HepG2 (cell line): ENCODE measurements around the gene NOL12. TPM values are rescaled to one million over a fixed set of nuclear protein-coding genes. Genes with fewer than 3 reads are reported as not detected.

Source experiments
- ATAC-seq: fragments of 200-7000 bp; cut with Tn5 transposase; 3 replicates; pipeline ENCODE4 v1.9.1; 2020; ENCODE audit warnings: mild to moderate bottlenecking, moderate library complexity
- BruUV-seq: library from RNA; stranded (reverse); fragments of 400-500 nt; replicated peaks from 2 replicates; lab custom pipeline; 2021; lab: Mats Ljungman, UMichigan
- CTCF ChIA-PET: fragments of 300-600 bp; formaldehyde crosslinking; extraction: SDS; loops from one replicate; lab custom pipeline; 2021; ENCODE audit warnings: low total read pairs, inconsistent platforms, low intra/inter-chr PET ratio; lab: Yijun Ruan, JAX
- POLR2A ChIA-PET: fragments of 350-600 bp; sonication (Branson Sonifier 250); formaldehyde crosslinking; loops from one replicate; lab custom pipeline; 2020; ENCODE audit warnings: antibody characterized with exemption, inconsistent platforms; lab: Yijun Ruan, JAX
- DNase-seq: peaks from one replicate; pipeline ENCODE4 v3.0.0-alpha.2; 2015; ENCODE audit warnings: low spot score
- FAIRE-seq: peaks from 3 replicates; lab custom pipeline; 2011; peaks lifted over from hg19 to GRCh38; lab: Jason Lieb, UNC
- H2AFZ ChIP-seq: one replicate; pipeline ENCODE4 v1.6.1; 2011; ENCODE audit warnings: low read length, inconsistent platforms
- H3K27ac ChIP-seq: fragments of 300-600 bp; 3 replicates; pipeline ENCODE4 v1.8.0; 2011; ENCODE audit warnings: mixed run types, mild to moderate bottlenecking, mixed read lengths, low read length, inconsistent platforms; ENCODE audit not compliant: insufficient read depth; ENCODE audit errors: extremely low read length
- H3K27me3 ChIP-seq, 2 experiments: fragments of 200-600 bp in 1 of 2; 2 replicates in 1 of 2; 3 replicates in 1 of 2; pipeline versions ENCODE4 v1.6.0 to v1.8.0; 2011; ENCODE audit warnings: low read length in 2 of 2, mild to moderate bottlenecking in 2 of 2, moderate library complexity in 2 of 2, inconsistent platforms in 1 of 2; ENCODE audit not compliant: insufficient read depth in 2 of 2, control insufficient read depth in 1 of 2
- H3K36me3 ChIP-seq, 2 experiments: fragments of 200-600 bp in 1 of 2; replicated peaks in 1 of 2; 2 replicates in 1 of 2; 3 replicates in 1 of 2; pipeline versions ENCODE4 v1.5.1 to v1.8.0; 2011; ENCODE audit warnings: low read length in 2 of 2, inconsistent platforms in 1 of 2; ENCODE audit not compliant: insufficient read depth in 2 of 2, control insufficient read depth in 1 of 2
- H3K4me1 ChIP-seq: 2 replicates; pipeline ENCODE4 v1.5.1; 2012; ENCODE audit warnings: low read length, inconsistent platforms; ENCODE audit not compliant: insufficient read depth
- H3K4me2 ChIP-seq: 2 replicates; pipeline ENCODE4 v1.6.0; 2011; ENCODE audit warnings: low read depth, low read length, inconsistent platforms
- H3K4me3 ChIP-seq, 3 experiments: fragments of 200-600 bp in 1 of 3; sonication (generic), shearing (Covaris generic) in 1 of 3; replicated peaks in 1 of 3; 2 replicates each; pipeline ENCODE4 v1.5.1; 2011 to 2016; ENCODE audit warnings: low read length in 3 of 3, inconsistent platforms in 2 of 3, low read depth in 2 of 3, mild to moderate bottlenecking in 2 of 3, control low read depth in 1 of 3, mixed read lengths in 1 of 3; ENCODE audit not compliant: insufficient read depth in 1 of 3
- H3K79me2 ChIP-seq: one replicate; pipeline ENCODE4 v1.6.1; 2011; ENCODE audit warnings: low read length, inconsistent platforms; ENCODE audit not compliant: insufficient read depth
- H3K9ac ChIP-seq: 2 replicates; pipeline ENCODE4 v1.6.0; 2011; ENCODE audit warnings: mild to moderate bottlenecking, low read depth, low read length, inconsistent platforms; ENCODE audit not compliant: insufficient read depth
- H3K9me3 ChIP-seq: 2 replicates; pipeline ENCODE4 v1.5.1; 2012; ENCODE audit warnings: mild to moderate bottlenecking, low read length
- H4K20me1 ChIP-seq: 2 replicates; pipeline ENCODE4 v1.6.0; 2011; ENCODE audit warnings: inconsistent platforms, mild to moderate bottlenecking, low read length, moderate library complexity; ENCODE audit not compliant: insufficient read depth
- ARNTL ChIP-seq: sonication (generic); formaldehyde crosslinking; IDR thresholded peaks from 2 replicates; pipeline ENCODE4 v1.4.0; 2020; ENCODE audit warnings: mild to moderate bottlenecking, missing genetic modification reagents
- GABPB1 ChIP-seq: IDR thresholded peaks from 2 replicates; pipeline ENCODE4 v1.6.1; 2016; ENCODE audit warnings: mild to moderate bottlenecking, missing genetic modification reagents, moderate library complexity, missing compliant biosample characterization
- HHEX ChIP-seq: IDR thresholded peaks from 2 replicates; pipeline ENCODE4 v1.6.1; 2016; ENCODE audit warnings: control low read depth
- KDM1A ChIP-seq: IDR thresholded peaks from 2 replicates; pipeline ENCODE4 v1.6.1; 2016; ENCODE audit warnings: missing compliant biosample characterization
- KLF9 ChIP-seq: IDR thresholded peaks from 2 replicates; pipeline ENCODE4 v1.6.1; 2016; ENCODE audit warnings: low read depth
- KMT2B ChIP-seq: IDR thresholded peaks from 2 replicates; pipeline ENCODE4 v1.6.1; 2016; ENCODE audit warnings: missing genetic modification reagents, missing compliant biosample characterization
- SIX1 ChIP-seq: sonication (generic); formaldehyde crosslinking; IDR thresholded peaks from 2 replicates; pipeline ENCODE4 v1.4.0; 2020; ENCODE audit warnings: missing genetic modification reagents, borderline replicate concordance
- SKI ChIP-seq: fragments of 450-650 bp; IDR thresholded peaks from one replicate; pipeline ENCODE4 v1.6.1; 2018; ENCODE audit warnings: mild to moderate bottlenecking; ENCODE audit not compliant: partially characterized antibody
- SP4 ChIP-seq: sonication (generic); formaldehyde crosslinking; IDR thresholded peaks from 2 replicates; pipeline ENCODE4 v1.8.1; 2023; ENCODE audit warnings: mild to moderate bottlenecking, missing genetic modification reagents
- SRF ChIP-seq: IDR thresholded peaks from 2 replicates; pipeline ENCODE4 v1.6.1; 2011; ENCODE audit warnings: mild to moderate bottlenecking, low read depth, low read length, moderate library complexity
- TBL1XR1 ChIP-seq: fragments of 150-350 bp; IDR thresholded peaks from 2 replicates; pipeline ENCODE4 v1.6.1; 2014; ENCODE audit warnings: borderline replicate concordance, low read length; ENCODE audit not compliant: partially characterized antibody
- TEAD3 ChIP-seq: optimal IDR thresholded peaks from 2 replicates; pipeline ENCODE3; 2016; ENCODE audit warnings: borderline replicate concordance
- ZNF101 ChIP-seq: sonication (generic); formaldehyde crosslinking; IDR thresholded peaks from 2 replicates; pipeline ENCODE4 v1.4.0; 2020; ENCODE audit warnings: mild to moderate bottlenecking, low read depth, missing genetic modification reagents, borderline replicate concordance
- ZNF253 ChIP-seq: sonication (generic); formaldehyde crosslinking; IDR thresholded peaks from 2 replicates; pipeline ENCODE4 v1.8.0; 2022; ENCODE audit warnings: mild to moderate bottlenecking, missing genetic modification reagents, borderline replicate concordance
- ZNF335 ChIP-seq: sonication (generic); formaldehyde crosslinking; IDR thresholded peaks from 2 replicates; pipeline ENCODE4 v1.4.0; 2020; ENCODE audit warnings: missing genetic modification reagents
- ZNF792 ChIP-seq: IDR thresholded peaks from 2 replicates; pipeline ENCODE4 v1.6.1; 2016
- WGBS: methylation state at CpG from one replicate; pipeline ENCODE4 v1.1.6; 2017; ENCODE audit warnings: low lambda C conversion rate; 5-methylcytosine and 5-hydroxymethylcytosine counted together
- in situ Hi-C: cut with HindIII; loops from 2 replicates; pipeline ENCODE4 v1.10.0; 2017; ENCODE audit warnings: low pct_unique_long_range_greater_than_20kb; ENCODE audit not compliant: extremely low pct_ligation_motif_present
- intact Hi-C: fragments of 100-400 bp; cut with micrococcal nuclease; formaldehyde crosslinking; loops from one replicate; pipeline ENCODE4 v1.10.0; 2022; ENCODE audit not compliant: unreplicated experiment
- polyA plus RNA-seq, 8 experiments: library from polyadenylated mRNA; depleted of rRNA in 3 of 8; stranded (reverse) in 7 of 8; unstranded in 1 of 8; fragments of >200 nt; fragmentation: Illumina TruSeq in 4 of 8; extraction: Trizol in 4 of 8; gene quantifications; 2 replicates each; pipeline versions ENCODE4 v1.2.1 to v1.2.3, GENCODE V29; 2011 to 2016; ENCODE audit warnings: low read depth in 4 of 8, missing spikeins in 1 of 8, mixed read lengths in 1 of 8; ENCODE audit not compliant: insufficient read depth in 1 of 8
- total RNA-seq, 5 experiments: library from RNA; depleted of rRNA; stranded (reverse); fragments of >200 nt; fragmentation: Illumina TruSeq; extraction: Trizol; gene quantifications; 2 replicates each; pipeline ENCODE4 v1.2.3, GENCODE V29; 2016; ENCODE audit warnings: low read depth in 1 of 5
- TF ChIP-seq, protein P1 (sequence below): sonication (generic); formaldehyde crosslinking; IDR thresholded peaks from 2 replicates; pipeline ENCODE4 v1.8.0; 2023; ENCODE audit warnings: mild to moderate bottlenecking, missing genetic modification reagents
- TF ChIP-seq, protein P2 (sequence below): sonication (generic); formaldehyde crosslinking; IDR thresholded peaks from 2 replicates; pipeline ENCODE4 v1.4.0; 2020; ENCODE audit warnings: mild to moderate bottlenecking, low read depth, missing genetic modification reagents
- TF ChIP-seq, protein P3 (sequence below): sonication (generic); formaldehyde crosslinking; IDR thresholded peaks from 2 replicates; pipeline ENCODE4 v1.8.1; 2023; ENCODE audit warnings: mild to moderate bottlenecking, missing genetic modification reagents, borderline replicate concordance

Gene NOL12
- total and polyA plus RNA-seq, 2 of the 13 experiments (the other 11 are each of a cell fraction or from before 2014, with no cell fraction given), result 14.3 to 31.4 TPM

DNA sequence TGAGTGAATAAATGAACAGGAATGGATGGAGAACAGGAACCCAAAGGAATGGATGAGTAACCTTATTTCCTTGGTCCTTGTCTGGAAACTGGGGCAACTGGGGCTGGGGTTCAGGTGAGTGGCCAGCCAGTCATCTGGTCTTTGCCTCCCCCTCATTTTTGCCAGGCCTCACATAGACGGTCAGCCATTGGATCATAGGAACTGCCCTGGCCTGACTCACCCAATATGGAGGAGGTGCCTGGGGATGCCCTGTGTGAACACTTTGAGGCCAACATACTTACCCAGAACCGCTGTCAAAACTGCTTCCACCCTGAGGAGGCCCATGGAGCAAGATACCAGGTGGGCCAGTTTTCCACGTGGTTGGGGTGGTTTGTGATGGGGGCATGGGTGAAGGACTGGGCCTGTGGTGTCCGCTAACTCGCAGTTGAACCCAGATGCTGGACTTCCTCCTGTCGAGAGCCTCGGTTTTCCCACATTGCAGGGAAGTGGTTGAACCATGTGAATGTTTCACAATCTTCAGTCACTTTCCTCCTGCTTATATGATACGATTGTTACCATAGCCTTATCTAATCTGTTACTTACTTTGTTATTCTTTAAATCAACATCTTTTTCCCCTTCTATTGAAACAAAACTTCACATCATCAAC is 15.1 kb downstream of the NOL12 start:
- no peak overlapping the region for H3K4me2 ChIP-seq
- WGBS, result 92% methylated on average over 7 of the region's 8 CpGs
- H3K4me1 ChIP-seq, result no peaks in the 10 kb centered on the region
- ChIA-PET POLR2A (no interaction called here), CTCF (no interaction called here)
- no peak overlapping the region for H2AFZ ChIP-seq
- no peak overlapping the region for H3K27ac ChIP-seq
- BruUV-seq, result no TSS peak
- H4K20me1 ChIP-seq, result no peaks in the 10 kb centered on the region
- no peak for FAIRE-seq
- in situ Hi-C loops, result no loop called here
- H3K36me3 ChIP-seq, result peaks cover 0 to 2% of the 10 kb centered on the region in 2 experiments; a peak in 1 of 5 replicates
- no peaks in the 10 kb centered on the region for H3K27me3 ChIP-seq
- no peaks in the 10 kb centered on the region for H3K9me3 ChIP-seq
- TF ChIP-seq, protein P1, sequence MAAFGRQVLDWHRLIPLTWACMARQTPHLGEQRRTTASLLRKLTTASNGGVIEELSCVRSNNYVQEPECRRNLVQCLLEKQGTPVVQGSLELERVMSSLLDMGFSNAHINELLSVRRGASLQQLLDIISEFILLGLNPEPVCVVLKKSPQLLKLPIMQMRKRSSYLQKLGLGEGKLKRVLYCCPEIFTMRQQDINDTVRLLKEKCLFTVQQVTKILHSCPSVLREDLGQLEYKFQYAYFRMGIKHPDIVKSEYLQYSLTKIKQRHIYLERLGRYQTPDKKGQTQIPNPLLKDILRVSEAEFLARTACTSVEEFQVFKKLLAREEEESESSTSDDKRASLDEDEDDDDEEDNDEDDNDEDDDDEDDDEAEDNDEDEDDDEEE (CRISPR knock-in tag), result no peak
- no peak for TF ChIP-seq KMT2B (CRISPR knock-in tag)
- no peak for TF ChIP-seq ZNF335 (CRISPR knock-in tag)
- no peak for TF ChIP-seq ZNF792 (CRISPR knock-in tag)
- no peak for TF ChIP-seq KLF9
- TF ChIP-seq TBL1XR1, result no peak
- H3K9ac ChIP-seq, result no peak overlapping the region
- no peak for ATAC-seq
- no peaks in the 10 kb centered on the region for H3K79me2 ChIP-seq
- H3K4me3 ChIP-seq, result no peak overlapping the region
- intact Hi-C loops, result no loop called here
- DNase-seq, result no peak

DNA sequence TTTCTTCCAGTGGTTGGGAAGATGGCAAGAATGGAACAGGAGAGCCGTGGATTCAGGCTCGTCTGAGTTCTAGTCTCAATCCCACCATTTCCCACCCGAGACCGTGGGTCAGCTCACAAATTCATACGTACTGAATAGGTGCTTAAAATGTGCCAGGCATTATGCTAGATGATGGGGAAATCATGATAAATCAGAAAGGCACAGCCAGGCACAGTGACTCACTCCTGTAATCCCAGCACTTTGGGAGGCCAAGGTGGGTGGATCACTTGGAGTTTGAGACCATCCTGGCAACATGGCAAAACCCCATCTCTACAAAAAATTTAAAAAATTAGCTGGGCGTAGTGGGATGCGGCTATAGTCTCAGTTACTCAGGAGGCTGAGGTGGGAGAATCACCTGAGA is 17.8 kb downstream of the NOL12 start:
- no peaks in the 10 kb centered on the region for H3K4me1 ChIP-seq
- H3K27ac ChIP-seq, result no peak overlapping the region
- H3K36me3 ChIP-seq, result peaks cover 0 to 2% of the 10 kb centered on the region in 2 experiments; a peak in 1 of 5 replicates
- POLR2A ChIA-PET, result no interaction called here
- H3K4me2 ChIP-seq, result no peak overlapping the region
- H3K9ac ChIP-seq, result no peak overlapping the region
- in situ Hi-C loops (no loop called here), intact Hi-C loops (no loop called here)
- H3K9me3 ChIP-seq, result no peaks in the 10 kb centered on the region
- H4K20me1 ChIP-seq, result no peaks in the 10 kb centered on the region
- TF ChIP-seq GABPB1 (CRISPR knock-in tag) (no peak), SKI (no peak), HHEX (CRISPR knock-in tag) (no peak), KDM1A (CRISPR knock-in tag) (no peak), ZNF253 (CRISPR knock-in tag) (no peak), SIX1 (CRISPR knock-in tag) (no peak), SRF (no peak), ZNF101 (CRISPR knock-in tag) (no peak), TEAD3 (CRISPR knock-in tag) (no peak), ARNTL (no peak), SP4 (no peak)
- TF ChIP-seq, protein P2, sequence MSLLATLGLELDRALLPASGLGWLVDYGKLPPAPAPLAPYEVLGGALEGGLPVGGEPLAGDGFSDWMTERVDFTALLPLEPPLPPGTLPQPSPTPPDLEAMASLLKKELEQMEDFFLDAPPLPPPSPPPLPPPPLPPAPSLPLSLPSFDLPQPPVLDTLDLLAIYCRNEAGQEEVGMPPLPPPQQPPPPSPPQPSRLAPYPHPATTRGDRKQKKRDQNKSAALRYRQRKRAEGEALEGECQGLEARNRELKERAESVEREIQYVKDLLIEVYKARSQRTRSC (CRISPR knock-in tag), result no peak
- TF ChIP-seq, protein P3, sequence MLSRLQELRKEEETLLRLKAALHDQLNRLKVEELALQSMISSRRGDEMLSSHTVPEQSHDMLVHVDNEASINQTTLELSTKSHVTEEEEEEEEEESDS (CRISPR knock-in tag), result no peak
- TF ChIP-seq, all 625 proteins: peak for 0
- 81% methylated on average over 7 of the region's 7 CpGs for WGBS
- CTCF ChIA-PET, result no interaction called here
- Histone ChIP-seq H3K4me3 (no peak overlapping the region), H3K27me3 (no peaks in the 10 kb centered on the region), H3K79me2 (no peaks in the 10 kb centered on the region), H2AFZ (no peak overlapping the region)
- no peak for DNase-seq
- FAIRE-seq, result no peak
- no peak for ATAC-seq
- BruUV-seq, result no TSS peak
